B cell (primary cell): ENCODE data around the gene WDR86. TPM values are rescaled to one million over a fixed set of nuclear protein-coding genes. Genes with fewer than 3 reads are reported as not detected.

Experiments
- ATAC-seq: fragments of 200-7000 bp; cut with Tn5 transposase; one replicate; pipeline ENCODE4 v1.10.0; 2021; ENCODE audit warnings: low read depth, mild to moderate bottlenecking, moderate number of reproducible peaks, moderate library complexity
- CTCF ChIA-PET: fragments of 350-600 bp; sonication (Branson Sonifier 250); formaldehyde crosslinking; loops from one replicate; lab custom pipeline; 2021; ENCODE audit warnings: antibody characterized with exemption, inconsistent platforms; lab: Charles Lee
- POLR2A ChIA-PET: fragments of 350-600 bp; sonication (Branson Sonifier 250); formaldehyde crosslinking; loops from one replicate; lab custom pipeline; 2021; ENCODE audit warnings: antibody characterized with exemption; lab: Charles Lee
- DNase-seq: peaks from one replicate; pipeline ENCODE4 v3.0.0; 2013
- H2AFZ ChIP-seq: 2 replicates; pipeline ENCODE4 v1.6.1; 2012; ENCODE audit warnings: mild to moderate bottlenecking, low read depth, low read length; ENCODE audit not compliant: insufficient read depth, poor library complexity, severe bottlenecking
- H3K27ac ChIP-seq, 2 donors: 1 replicate in 1 of 2; 2 replicates in 1 of 2; pipeline ENCODE4 v1.5.1; 2012 to 2013; ENCODE audit warnings: low read length in 2 of 2, mild to moderate bottlenecking in 2 of 2, moderate library complexity in 1 of 2
- H3K27me3 ChIP-seq, 4 experiments: fragments of 200-600 bp in 1 of 4; sonication (generic) in 1 of 4; replicated peaks in 1 of 4; 1 replicate in 2 of 4; 2 replicates in 2 of 4; pipeline versions ENCODE4 v1.6.1 to v1.7.0; 2013 to 2016; ENCODE audit warnings: low read length in 3 of 4, mild to moderate bottlenecking in 2 of 4, mixed read lengths in 1 of 4, moderate library complexity in 1 of 4; ENCODE audit not compliant: insufficient read depth in 4 of 4, control insufficient read depth in 3 of 4; ENCODE audit errors: control extremely low read depth in 1 of 4
- H3K36me3 ChIP-seq, 2 experiments: replicated peaks in 1 of 2; 1 replicate in 1 of 2; 2 replicates in 1 of 2; pipeline versions ENCODE4 v1.6.1 to v1.7.1; 2013; ENCODE audit warnings: low read length in 1 of 2; ENCODE audit not compliant: insufficient read depth in 2 of 2, control insufficient read depth in 1 of 2; ENCODE audit errors: control extremely low read depth in 1 of 2, extremely low read depth in 1 of 2
- H3K4me1 ChIP-seq, 2 donors: fragments of 200-600 bp in 1 of 2; sonication (generic) in 1 of 2; 1 replicate in 1 of 2; 2 replicates in 1 of 2; pipeline versions ENCODE4 v1.5.1 to v1.6.1; 2013 to 2017; ENCODE audit warnings: low read length in 2 of 2; ENCODE audit not compliant: control insufficient read depth in 2 of 2, insufficient read depth in 2 of 2
- H3K4me2 ChIP-seq: replicated peaks from 2 replicates; pipeline ENCODE3; 2012; ENCODE audit warnings: mild to moderate bottlenecking, low read depth, low read length; ENCODE audit not compliant: poor library complexity, severe bottlenecking
- H3K4me3 ChIP-seq, 5 experiments: fragments of 200-600 bp in 1 of 5; sonication (generic) in 1 of 5; 1 replicate in 3 of 5; 2 replicates in 2 of 5; pipeline versions ENCODE4 v1.5.1 to v1.7.0; 2011 to 2016; ENCODE audit warnings: low read length in 4 of 5, mild to moderate bottlenecking in 4 of 5, low read depth in 2 of 5, control low read depth in 1 of 5, moderate library complexity in 1 of 5; ENCODE audit not compliant: insufficient read depth in 1 of 5; ENCODE audit errors: control extremely low read depth in 1 of 5, extremely low read depth in 1 of 5
- H3K79me2 ChIP-seq: fragments of 200-600 bp; sonication (generic); one replicate; pipeline ENCODE4 v1.6.0; 2016; ENCODE audit warnings: low read length; ENCODE audit not compliant: control insufficient read depth, insufficient read depth
- H3K9ac ChIP-seq: fragments of 200-600 bp; sonication (generic); 2 replicates; pipeline ENCODE4 v1.6.1; 2017; ENCODE audit warnings: mild to moderate bottlenecking, low read length, moderate library complexity
- H3K9me3 ChIP-seq, 3 donors: one replicate each; pipeline versions ENCODE4 v1.6.1 to v1.7.1; 2013; ENCODE audit warnings: low read length in 2 of 3; ENCODE audit not compliant: control insufficient read depth in 2 of 3, insufficient read depth in 1 of 3; ENCODE audit errors: control extremely low read depth in 1 of 3
- H4K20me1 ChIP-seq: 2 replicates; pipeline ENCODE4 v1.6.0; 2012; ENCODE audit warnings: mild to moderate bottlenecking, low read length; ENCODE audit not compliant: insufficient read depth, control insufficient read depth, poor library complexity, severe bottlenecking
- H3K27ac Mint-ChIP-seq: one replicate; pipeline ENCODE4 v1.8.0; 2021; ENCODE audit warnings: mixed read lengths
- H3K27me3 Mint-ChIP-seq: one replicate; pipeline ENCODE4 v1.8.0; 2021; ENCODE audit warnings: mixed read lengths
- H3K4me1 Mint-ChIP-seq: one replicate; pipeline ENCODE4 v1.8.0; 2021; ENCODE audit warnings: mixed read lengths
- H3K4me3 Mint-ChIP-seq: one replicate; pipeline ENCODE4 v1.8.0; 2021; ENCODE audit warnings: mixed read lengths
- H3K9me3 Mint-ChIP-seq: one replicate; pipeline ENCODE4 v1.8.0; 2022; ENCODE audit warnings: mixed read lengths; ENCODE audit not compliant: insufficient read depth
- EZH2 ChIP-seq: IDR thresholded peaks from 2 replicates; pipeline ENCODE4 v1.6.1; 2012; ENCODE audit warnings: borderline replicate concordance, low read depth, mild to moderate bottlenecking, moderate library complexity, low read length; ENCODE audit not compliant: insufficient read depth, poor library complexity, severe bottlenecking
- WGBS: methylation state at CpG from one replicate; pipeline ENCODE4 v1.1.5; 2013; ENCODE audit warnings: missing lambda C conversion rate; ENCODE audit not compliant: insufficient coverage; 5-methylcytosine and 5-hydroxymethylcytosine counted together
- intact Hi-C: fragments of 100-400 bp; cut with micrococcal nuclease; formaldehyde crosslinking; loops from one replicate; pipeline ENCODE4 v1.10.0; 2022
- polyA plus RNA-seq: library from polyadenylated mRNA; depleted of rRNA; stranded (reverse); fragments of >200 nt; gene quantifications from 2 replicates; pipeline ENCODE4 v1.2.3, GENCODE V29; 2012
- total RNA-seq, 2 donors: library from RNA; stranded (reverse); fragments of 120-200 nt in 1 of 2; gene quantifications; 1 replicate in 1 of 2; 2 replicates in 1 of 2; pipeline versions ENCODE4 v1.2.3 to v1.2.4, GENCODE V29; 2013 to 2022
- TF ChIP-seq, protein P1 (sequence below): fragments of 200-600 bp; IDR thresholded peaks from one replicate; pipeline ENCODE4 v1.8.0; 2022; ENCODE audit warnings: antibody characterized with exemption, mild to moderate bottlenecking

WDR86 gene
- total and polyA plus RNA-seq, 2 donors (not counting 1 experiment from before 2014, with no cell fraction given): 1.4 to 1.5 TPM

DNA sequence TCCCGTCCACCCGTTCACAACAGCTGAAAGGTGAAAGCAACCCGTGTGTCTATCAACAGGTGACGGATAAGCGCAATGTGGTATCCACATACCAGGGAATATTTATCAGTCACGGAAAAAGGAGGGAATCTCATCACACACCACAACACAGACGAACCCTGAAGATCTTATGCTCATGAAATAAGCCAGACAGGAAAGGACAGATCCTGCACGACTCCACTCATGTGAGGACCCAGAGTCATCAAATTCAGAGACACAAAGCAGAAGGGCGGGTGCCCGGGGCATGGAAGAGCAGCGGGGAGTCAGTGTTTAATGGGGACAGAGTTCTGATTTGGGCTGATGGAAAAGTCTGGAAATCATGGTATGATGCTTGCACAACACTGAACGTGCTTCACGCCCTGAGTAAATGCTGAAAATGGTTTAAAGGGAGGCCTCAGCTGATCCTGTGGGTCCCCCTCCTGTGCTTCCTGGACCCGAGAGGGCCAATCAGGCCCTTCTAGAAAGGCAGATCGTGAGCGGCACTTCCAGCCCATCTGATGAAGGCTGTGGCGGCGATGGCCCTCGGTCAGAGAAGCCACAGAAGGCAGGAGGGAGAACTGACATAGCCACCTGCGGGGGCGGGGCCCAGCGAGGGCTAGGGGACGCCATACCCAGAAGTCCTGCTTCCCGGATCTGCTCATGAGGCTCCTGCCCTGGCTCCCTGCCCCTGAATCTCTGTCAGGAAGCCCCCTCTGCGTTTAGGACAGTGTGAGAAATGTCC lies 19.1 kb downstream of the WDR86 start:
- Mint-ChIP-seq H3K27me3 (peaks cover 25% of the 10 kb centered on the region), H3K4me1 (no peaks in the 10 kb centered on the region), H3K27ac (no peak overlapping the region), H3K4me3 (no peak overlapping the region), H3K9me3 (no peaks in the 10 kb centered on the region)
- no peaks in the 10 kb centered on the region for H3K4me1 ChIP-seq
- no peak overlapping the region for H2AFZ ChIP-seq
- ChIA-PET CTCF (no interaction called here), POLR2A (no interaction called here)
- DNase-seq (no peak), ATAC-seq (no peak)
- H3K27me3 ChIP-seq: peaks cover 0 to 9% (median 0%) of the 10 kb centered on the region in 4 experiments
- WGBS: 78% methylated on average over 23 of the region's 25 CpGs
- no peaks in the 10 kb centered on the region for H3K9me3 ChIP-seq
- no peak overlapping the region for H3K4me3 ChIP-seq
- H3K36me3 ChIP-seq: no peaks in the 10 kb centered on the region
- no peak for TF ChIP-seq EZH2
- TF ChIP-seq, protein P1, sequence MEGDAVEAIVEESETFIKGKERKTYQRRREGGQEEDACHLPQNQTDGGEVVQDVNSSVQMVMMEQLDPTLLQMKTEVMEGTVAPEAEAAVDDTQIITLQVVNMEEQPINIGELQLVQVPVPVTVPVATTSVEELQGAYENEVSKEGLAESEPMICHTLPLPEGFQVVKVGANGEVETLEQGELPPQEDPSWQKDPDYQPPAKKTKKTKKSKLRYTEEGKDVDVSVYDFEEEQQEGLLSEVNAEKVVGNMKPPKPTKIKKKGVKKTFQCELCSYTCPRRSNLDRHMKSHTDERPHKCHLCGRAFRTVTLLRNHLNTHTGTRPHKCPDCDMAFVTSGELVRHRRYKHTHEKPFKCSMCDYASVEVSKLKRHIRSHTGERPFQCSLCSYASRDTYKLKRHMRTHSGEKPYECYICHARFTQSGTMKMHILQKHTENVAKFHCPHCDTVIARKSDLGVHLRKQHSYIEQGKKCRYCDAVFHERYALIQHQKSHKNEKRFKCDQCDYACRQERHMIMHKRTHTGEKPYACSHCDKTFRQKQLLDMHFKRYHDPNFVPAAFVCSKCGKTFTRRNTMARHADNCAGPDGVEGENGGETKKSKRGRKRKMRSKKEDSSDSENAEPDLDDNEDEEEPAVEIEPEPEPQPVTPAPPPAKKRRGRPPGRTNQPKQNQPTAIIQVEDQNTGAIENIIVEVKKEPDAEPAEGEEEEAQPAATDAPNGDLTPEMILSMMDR: no peak
- H3K79me2 ChIP-seq: no peaks in the 10 kb centered on the region
- H3K9ac ChIP-seq: no peak overlapping the region
- no peak overlapping the region for H3K4me2 ChIP-seq
- intact Hi-C loops: no loop called here
- H4K20me1 ChIP-seq: no peaks in the 10 kb centered on the region
- no peak overlapping the region for H3K27ac ChIP-seq

- WGBS: 53% methylated on average over 22 of the region's 24 CpGs
- Histone ChIP-seq H3K9me3 (no peaks in the 10 kb centered on the region), H3K27ac (no peak overlapping the region), H3K4me2 (no peak overlapping the region), H3K36me3 (no peaks in the 10 kb centered on the region), H2AFZ (no peak overlapping the region), H3K27me3 (peaks cover 0 to 9% (median 0%) of the 10 kb centered on the region in 4 experiments), H3K9ac (no peak overlapping the region), H4K20me1 (no peaks in the 10 kb centered on the region), H3K79me2 (no peaks in the 10 kb centered on the region), H3K4me1 (no peaks in the 10 kb centered on the region), H3K4me3 (no peak overlapping the region)
- no peak for DNase-seq
- no peak for ATAC-seq
- no peak overlapping the region for H3K27ac Mint-ChIP-seq
- H3K4me1 Mint-ChIP-seq: no peaks in the 10 kb centered on the region
- peaks cover 25% of the 10 kb centered on the region for H3K27me3 Mint-ChIP-seq
- intact Hi-C loops: no loop called here
- POLR2A ChIA-PET: no interaction called here
- H3K4me3 Mint-ChIP-seq: no peak overlapping the region
- TF ChIP-seq, protein P1: no peak
- no peaks in the 10 kb centered on the region for H3K9me3 Mint-ChIP-seq
- CTCF ChIA-PET: interaction anchor here (0.7 kb wide), 1 partner anchor 22 kb away, joined by 3 read pairs; no protein-coding TSS in a partner anchor
These were observed 19.9 kb downstream of the WDR86 start for GRCh38 chr7:151389768-151390597.
